Activated CD4-positive, CD25-positive, alpha-beta regulatory T cell (primary cell): Measurements from ENCODE around the gene AUTS2.

Source experiments
- DNase-seq, 4 experiments: peaks; one replicate each; lab custom pipeline; 2025; lab: John Stamatoyannopoulos, UW

AUTS2 gene

GRCh38 chr7:69624435-69625230 is 26.4 kb downstream of the AUTS2 start:
- DNase-seq, result no peak

- no peak for DNase-seq
These were observed 27.0 kb downstream of the AUTS2 start for GRCh38 chr7:69625238-69625637.

GRCh38 chr7:69625798-69626197 is 27.5 kb downstream of the AUTS2 start:
- DNase-seq, result no peak

GRCh38 chr7:69630292-69630691 is 32.0 kb downstream of the AUTS2 start:
- no peak for DNase-seq

GRCh38 chr7:69631131-69631530 is 32.9 kb downstream of the AUTS2 start:
- DNase-seq, result no peak

- DNase-seq, result no peak
These were observed 34.0 kb downstream of the AUTS2 start for GRCh38 chr7:69632280-69632679.

GRCh38 chr7:69633122-69633831 is 35.0 kb downstream of the AUTS2 start:
- no peak for DNase-seq

- DNase-seq, result no peak
These were observed 37.4 kb downstream of the AUTS2 start for GRCh38 chr7:69635555-69636185.

- no peak for DNase-seq
These were observed 40.4 kb downstream of the AUTS2 start for GRCh38 chr7:69638674-69639073.

GRCh38 chr7:69640216-69640615 is 41.9 kb downstream of the AUTS2 start:
- no peak for DNase-seq

GRCh38 chr7:69640925-69641594 is 42.8 kb downstream of the AUTS2 start:
- no peak for DNase-seq

- DNase-seq, result no peak
These were observed 45.0 kb downstream of the AUTS2 start for GRCh38 chr7:69643265-69643664.

GRCh38 chr7:69643708-69644445 is 45.6 kb downstream of the AUTS2 start:
- no peak for DNase-seq

GRCh38 chr7:69645683-69646082 is 47.4 kb downstream of the AUTS2 start:
- DNase-seq, result no peak

GRCh38 chr7:69651101-69651590 is 52.9 kb downstream of the AUTS2 start:
- no peak for DNase-seq

- no peak for DNase-seq
These were observed 54.8 kb downstream of the AUTS2 start for GRCh38 chr7:69652947-69653701.

GRCh38 chr7:69653806-69654205 is 55.5 kb downstream of the AUTS2 start:
- DNase-seq, result no peak

- no peak for DNase-seq
These were observed 56.1 kb downstream of the AUTS2 start for GRCh38 chr7:69654381-69654780.

GRCh38 chr7:69654849-69655707 is 56.8 kb downstream of the AUTS2 start:
- no peak for DNase-seq

- no peak for DNase-seq
These were observed 57.8 kb downstream of the AUTS2 start for GRCh38 chr7:69656077-69656476.
